GM18907 (cell line): ENCODE measurements around the gene GFY.

Experiments
- ATAC-seq: cut with Tn5 transposase; IDR thresholded peaks from one replicate; pipeline ENCODE4 v1.9.1; 2021; ENCODE audit warnings: mild to moderate bottlenecking, moderate library complexity; ENCODE audit not compliant: unreplicated experiment

The GFY gene, protein sequence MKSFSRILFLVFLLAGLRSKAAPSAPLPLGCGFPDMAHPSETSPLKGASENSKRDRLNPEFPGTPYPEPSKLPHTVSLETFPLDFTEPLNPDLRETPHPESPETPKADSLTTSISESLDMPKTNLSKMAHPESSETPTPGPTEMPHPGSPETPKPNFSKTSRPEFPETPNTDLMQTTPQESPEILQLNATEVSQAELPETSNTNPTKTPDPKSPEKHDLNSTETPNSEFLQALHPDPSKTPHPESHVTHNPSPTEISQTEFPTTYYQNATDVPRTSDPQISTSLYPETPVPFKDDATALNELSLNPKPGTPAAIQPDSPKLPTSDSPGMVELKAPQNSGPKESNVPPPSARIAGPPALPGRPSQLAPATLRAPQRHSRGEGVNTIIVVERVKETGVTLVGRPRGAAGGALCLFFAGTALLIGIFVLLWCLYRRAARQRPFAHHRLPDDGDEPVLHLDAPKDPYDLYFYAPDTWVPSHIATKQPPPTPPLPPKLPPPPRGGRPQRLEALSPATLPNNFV

DNA sequence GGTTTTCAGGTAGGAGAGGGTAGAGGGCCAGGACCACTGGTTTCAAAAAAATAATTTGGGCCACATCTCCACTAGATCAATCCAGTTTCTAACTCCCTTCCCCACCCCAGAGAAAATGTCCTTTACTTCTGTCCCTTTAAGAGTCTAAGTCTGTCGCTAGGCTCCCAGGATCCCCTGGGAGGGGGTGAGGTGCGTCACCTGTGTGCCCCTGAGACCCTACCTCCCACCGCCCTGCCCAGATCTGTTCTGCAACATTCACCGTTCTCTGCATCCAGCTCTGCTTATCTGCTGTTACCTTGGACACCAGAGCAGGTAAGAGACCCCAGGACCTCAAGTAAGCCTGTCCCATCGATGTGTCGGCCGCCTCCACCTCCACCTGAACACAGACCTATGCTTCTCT, at the start of gene GFY:
Gene GFY, plus strand, starts transcription at position 211 of the 400 bp plus-strand sequence. CDS start 1,043 bp downstream, outside the sequence.
- ATAC-seq = no peak

DNA sequence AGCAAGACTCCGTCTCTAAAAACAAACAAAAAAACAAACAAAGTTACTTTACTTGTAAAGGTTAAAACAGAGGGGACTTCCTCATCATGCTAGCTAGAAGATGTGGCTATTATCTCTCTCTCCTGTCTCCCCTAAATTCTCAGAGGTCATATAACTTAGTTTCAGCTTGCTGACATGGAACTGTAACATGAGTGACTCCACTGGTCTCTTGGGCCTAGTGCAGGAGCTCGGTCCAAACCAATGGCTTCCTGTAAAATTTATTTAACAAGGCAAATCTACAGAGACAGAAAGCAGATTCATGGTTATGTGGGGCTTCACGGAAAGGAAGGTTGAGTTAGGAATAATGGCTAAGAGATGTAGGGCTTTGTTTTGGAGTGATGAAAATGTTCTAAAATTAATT, 46.7 kb upstream of the GFY start:
- ATAC-seq = no peak

DNA sequence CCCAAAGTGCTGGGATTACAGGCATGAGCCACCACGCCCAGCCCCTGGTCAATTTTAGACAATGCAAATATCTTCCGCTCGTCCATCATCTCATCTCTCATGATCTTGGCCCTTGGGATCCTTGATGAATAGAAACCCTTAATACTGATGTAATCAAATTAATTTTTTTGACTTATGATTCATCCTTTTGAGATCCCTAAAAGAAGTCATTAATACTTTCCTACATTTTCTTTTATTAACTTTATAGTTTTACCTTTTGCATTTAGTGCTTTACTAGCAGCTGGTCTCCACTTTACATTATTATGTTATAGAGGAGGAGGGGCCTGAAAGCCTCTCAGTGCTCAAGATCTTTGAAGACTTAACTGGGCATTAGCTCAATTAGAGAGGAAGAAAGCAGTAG, 44.8 kb upstream of the GFY start:
- ATAC-seq = no peak

DNA sequence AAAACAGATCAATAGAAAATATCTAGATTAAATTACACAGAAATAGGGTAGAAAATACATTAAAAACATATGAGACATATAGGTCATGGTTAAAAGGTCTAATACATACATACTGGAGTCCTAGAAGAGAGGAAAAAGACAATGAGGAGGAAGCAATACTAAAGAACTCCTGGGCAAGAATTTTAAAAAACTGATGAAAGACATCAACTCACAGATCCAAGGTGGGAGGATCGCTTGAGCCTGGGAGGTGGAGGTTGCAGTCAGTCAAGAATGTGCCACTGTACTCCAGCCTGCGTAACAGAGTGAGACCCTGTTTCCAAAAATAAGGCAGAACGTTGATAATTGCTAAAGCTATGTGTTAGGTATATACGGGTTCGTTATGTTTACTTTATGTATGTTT, 42.5 kb upstream of the GFY start:
- ATAC-seq = no peak

DNA sequence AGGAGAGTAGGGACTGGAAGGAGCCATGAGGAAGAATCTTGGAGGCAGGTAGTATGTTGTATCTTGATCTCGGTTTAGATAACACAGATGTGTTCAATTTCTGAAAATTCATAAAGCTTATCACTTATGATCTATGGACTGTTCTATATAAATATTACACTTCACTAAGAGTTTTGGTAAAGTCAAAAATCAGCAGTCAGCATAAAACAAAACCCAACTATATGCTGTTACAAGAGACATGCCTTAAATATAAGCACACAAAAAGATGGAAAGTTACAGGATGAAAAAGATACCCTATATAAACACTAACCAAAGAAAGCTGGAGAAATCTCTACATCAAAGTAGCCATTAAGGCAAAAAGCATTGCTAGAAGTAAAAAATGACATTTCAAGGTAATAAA, 41.6 kb upstream of the GFY start:
- ATAC-seq = no peak

DNA sequence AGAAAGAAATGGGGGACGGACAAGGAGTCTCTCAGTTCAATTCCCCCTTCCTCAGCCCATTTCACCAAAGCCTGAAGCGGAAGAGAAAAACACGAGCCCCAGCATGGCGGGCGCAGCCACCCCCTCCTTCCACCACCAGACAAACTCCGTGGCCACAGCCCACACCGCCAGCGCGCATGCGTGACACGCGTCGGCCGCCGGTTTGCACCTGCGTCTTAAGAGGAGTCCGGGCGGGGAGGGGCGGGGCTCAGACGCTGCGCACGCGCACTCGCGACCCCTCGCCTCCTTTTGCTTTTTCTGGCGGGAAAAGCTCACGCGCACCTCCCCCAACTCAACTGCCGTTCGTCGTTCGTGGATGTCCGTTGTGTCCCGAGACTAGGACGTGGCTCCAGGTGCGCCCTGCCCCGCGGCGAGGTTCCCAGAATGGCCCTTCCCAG, 37.2 kb upstream of the GFY start, which contains the start of gene KASH5:
Gene KASH5, plus strand, starts transcription at position 314 of the 437 bp plus-strand sequence. CDS start 2,635 bp downstream, outside the sequence.
- no peak for ATAC-seq

DNA sequence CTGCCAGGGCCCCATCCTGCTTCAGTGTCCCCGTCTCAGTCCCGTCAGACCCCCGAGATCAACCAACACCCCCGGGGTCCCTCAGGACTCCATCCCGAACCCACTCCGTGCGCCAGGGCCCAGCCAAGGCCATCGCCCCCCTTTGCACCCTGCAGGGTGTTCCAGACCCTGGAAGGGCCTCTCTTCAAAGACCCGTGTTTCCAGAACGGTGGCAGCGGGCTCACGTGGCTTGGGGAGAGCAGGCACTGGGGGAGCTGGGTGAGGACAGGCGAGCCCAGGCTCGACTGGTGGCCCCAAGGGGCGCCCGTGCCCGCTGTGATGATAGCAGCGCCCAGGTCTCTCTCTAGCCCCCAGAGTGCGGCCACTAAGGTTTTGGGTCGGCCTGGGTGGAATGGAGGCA, 35.8 kb upstream of the GFY start:
- no peak for ATAC-seq

DNA sequence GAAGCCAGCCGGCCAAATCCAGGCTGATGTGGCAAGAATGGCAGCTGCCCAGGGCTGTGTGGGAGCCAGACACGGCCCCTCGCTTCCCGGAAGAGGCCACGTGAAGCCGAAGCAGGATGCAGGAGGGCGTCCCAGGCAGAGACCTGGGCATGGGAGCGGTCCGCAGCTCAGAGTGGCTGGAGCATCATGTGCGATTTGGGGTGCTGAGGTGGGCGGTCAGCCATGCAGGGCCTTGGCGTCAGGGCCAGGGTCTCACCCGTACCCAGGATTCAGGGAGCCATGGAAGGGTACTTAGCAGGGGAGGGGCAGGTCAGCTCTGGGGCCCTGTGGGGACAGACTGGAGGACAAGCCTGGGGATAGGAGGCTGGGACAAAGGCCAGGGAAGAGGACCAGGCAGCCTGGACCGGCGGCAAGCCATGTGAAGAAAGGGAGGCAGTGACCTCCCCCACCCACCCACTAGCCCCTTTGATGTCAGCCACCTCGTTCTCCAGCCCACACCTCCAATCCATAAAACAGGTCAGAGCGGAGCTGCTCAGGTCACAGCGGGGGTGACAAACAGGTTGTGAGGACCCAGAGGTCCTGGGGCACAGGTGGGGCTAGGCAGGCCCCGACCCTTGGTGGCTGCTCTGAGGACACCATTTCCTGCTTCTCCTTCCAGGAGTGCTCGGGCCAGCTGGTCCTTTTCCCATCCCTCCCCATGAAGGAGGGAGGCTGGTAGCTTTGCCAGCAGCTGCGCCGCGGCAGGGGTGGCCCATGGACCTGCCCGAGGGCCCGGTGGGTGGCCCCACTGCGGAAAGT, 34.9 kb upstream of the GFY start:
- ATAC-seq = no peak

DNA sequence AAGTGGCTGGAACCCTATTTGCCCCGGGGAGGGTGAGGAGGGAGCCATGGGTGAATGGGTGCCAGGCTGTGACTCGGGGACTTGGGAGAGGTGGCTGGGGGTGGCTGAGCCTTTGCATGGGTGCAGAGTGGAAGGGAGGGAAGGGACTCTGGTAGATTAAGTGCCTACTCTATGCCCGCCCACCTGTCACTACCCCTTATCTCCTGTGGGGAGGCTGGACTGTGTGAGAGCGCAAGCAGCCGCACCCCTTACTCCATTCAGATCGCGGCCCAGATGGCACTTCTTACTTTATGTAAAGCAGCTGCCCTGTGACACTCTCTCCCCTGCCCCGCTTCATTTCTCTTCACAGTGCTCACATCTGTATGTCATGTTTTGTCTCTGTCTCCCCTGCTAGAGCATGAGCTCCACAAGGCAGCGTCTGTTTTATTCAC, 34.2 kb upstream of the GFY start:
- no peak for ATAC-seq

DNA sequence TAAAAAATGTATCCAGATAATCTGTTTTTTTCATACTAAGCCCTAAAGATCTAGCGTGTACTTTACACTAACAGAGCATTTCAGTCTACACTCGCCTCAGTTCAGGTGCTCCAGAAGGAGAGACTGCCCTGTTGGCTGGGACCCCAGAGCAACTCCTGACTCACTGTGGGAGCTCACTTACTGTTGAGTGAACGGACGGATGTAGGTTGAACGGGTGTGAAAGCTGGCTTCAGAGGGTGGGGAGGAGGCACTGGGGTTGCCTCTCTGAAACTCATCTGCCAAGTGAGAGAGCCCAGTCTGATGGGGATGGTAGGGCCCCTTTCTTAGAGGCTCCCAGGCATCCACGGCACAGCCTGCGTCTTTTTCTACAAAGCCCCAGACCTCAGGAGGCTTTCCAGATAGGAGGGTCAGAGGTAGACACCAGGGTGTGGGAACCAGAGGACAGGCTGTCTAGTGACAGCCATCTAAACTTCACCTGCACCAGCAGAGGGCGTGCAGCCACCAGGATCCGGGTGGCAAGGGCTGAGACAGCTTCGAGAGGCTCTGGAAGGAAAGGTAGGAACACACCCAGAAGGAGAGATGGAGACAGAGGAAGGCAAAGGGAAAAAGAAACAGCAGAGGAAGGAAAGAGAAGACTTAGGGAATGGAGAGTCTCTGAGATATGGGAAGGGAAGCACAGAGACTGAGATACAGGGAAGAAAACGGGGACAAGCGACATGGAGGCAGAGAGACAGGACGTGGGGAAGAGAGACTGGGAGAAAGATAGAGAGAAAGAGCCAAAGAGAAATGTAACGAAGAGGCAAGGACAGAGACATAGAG, 33.4 kb upstream of the GFY start:
- ATAC-seq = no peak

DNA sequence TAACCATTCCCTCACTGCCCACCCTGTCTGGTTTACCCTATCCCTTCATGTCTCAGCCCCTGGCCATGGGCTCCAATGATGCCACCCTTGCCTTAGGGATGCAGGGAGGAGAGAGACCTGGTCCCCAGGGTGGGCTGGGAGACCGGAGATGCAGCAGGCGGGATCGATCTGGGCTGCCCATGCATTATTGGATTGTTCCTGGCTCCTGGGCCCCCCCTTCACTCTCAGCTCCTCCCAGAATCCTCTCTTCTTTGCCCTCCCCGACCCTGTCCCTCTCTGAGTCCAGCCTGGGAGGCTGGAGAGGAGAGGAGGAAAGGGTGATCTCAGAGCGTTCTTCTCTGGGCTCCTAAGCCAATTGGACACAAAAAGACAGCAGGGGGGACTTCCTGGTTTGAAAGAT, 31.3 kb upstream of the GFY start:
- no peak for ATAC-seq

DNA sequence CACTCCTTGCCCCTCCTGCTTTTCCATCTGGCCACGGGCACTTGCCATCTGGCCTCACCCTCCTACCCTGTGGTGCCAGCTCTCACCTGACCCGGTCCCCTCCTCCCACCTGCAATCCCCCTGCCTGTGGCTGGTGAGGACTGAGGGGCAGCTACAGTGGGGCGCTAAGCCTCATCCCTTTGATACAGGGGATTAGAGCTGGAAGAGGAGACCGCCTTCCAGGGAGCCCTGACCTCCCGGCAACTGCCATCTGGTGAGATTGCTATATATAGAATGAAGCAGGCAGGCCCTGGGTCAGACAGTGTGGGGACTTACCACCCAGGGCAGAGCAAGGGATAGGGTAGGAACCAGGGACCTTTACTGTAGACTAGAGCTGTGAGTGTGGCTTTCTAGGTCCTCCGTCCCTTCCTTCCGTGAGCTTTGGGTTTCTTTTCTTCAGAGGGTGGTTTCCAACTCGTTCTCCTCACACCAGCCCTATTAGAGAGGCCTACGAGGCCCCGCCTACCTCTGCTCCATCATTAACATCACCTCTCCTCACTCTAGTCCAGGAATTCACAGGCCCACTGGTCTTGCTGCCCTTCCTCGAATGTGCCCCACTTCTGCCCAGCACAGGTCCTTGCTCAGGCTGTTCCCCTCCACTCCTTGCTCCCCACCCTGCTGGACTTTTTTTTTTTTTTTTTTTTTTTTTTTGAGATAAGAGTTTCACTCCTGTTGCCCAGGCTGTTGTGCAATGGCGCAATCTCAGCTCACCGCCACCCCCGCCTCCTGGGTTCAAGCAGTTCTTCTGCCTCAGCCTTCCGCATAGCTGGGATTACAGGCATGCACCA, 29.4 kb upstream of the GFY start:
- ATAC-seq = no peak

DNA sequence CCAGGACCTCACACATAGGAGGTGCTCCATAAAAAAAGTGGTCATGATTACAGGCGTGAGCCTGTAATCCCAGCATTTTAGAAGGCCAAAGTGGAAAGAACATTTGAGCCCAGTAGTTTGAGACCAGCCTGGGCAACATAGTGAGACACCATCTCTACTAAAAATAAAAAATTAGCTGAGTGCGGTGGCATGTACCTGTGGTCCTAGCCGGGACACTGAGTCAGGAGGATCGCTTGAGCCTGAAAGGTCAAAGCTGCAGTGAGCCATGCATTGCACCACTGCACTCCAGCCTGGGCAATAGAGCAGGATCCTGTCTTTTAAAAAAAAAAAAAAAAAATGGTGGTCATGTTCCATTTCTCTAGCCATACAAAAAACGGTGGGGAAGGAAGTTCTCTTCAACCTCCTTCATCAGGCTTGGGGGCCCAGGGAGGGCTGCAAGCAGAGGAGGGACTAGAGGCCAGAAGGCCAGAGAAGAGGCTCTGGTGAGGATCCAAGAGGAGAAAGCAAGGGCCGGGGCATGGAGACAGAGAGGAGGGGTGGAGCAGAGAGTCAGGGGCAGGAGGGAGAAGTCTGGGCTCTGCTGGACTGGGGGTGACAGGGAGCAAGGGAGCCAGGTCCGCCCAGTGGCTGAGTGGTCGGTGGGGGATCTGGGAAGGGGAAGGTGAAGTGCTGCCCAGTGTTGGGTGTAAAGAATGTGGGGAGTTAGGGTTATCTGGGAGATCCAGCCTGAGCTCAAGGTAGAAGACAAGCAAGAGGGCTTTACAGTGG, 28.3 kb upstream of the GFY start:
- ATAC-seq = no peak

DNA sequence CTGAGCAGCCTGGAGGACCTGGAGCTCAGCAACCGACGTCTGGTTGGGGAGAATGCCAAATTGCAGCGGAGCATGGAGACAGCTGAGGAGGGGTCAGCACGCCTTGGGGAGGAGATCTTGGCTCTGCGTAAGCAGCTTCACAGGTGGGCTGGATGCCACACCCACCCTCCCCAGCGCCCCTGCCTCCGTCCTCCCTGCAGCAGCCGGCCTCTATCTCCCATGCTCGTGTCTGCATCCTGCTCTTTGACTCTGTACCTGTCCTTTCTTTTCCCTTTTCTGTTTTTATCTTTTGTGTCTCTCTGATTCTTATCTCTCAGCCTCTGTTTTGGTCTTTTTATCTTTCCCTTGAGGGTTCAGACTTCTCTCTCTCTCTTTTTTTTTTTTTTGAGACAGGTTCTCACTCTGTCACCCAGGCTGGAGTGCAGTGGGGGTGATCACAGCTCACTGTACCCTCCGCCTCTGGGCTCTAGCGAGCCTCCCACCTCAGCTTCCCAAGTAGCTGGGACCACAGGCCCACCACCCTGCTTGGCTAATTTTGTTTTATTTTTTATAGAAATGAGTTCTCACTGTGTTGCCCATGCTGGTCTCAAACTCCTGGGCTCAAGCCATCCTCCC, 27.1 kb upstream of the GFY start:
- ATAC-seq = no peak

DNA sequence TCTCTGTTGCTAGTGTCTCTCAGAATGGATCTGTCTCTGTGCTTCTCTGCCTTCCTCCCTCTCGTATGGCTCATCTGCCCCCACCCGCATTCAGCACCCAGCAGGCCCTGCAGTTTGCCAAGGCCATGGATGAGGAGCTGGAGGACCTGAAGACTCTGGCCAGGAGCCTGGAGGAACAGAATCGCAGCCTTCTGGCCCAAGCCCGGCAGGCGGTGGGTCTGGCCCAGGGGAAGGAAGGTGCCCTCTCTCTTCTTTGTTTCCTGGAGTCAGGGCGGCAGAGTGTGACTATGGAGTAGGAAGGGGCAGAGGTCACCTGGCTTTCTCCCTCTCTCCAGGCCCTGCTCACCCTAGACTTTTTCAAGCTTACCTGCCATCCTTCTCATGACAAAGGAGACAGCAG, 26.3 kb upstream of the GFY start:
- no peak for ATAC-seq

DNA sequence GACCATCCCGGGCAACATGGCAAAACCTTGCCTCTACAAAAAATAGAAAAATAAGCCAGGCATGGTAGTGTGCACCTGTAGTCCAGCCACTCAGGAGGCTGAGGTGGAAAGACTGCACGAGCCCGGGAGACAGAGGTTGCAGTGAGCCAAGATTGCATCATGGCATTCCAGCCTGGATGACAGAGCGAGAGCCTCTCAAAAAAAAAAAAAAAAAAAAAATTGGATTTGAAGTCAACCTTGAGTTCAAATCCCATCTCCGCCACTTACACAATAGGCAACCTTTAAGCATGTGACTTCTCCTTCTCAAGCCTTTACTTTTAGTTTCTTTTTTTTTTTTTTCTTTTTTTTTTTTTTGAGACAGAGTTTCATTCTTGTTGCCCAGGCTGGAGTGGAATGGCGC, 25.2 kb upstream of the GFY start:
- ATAC-seq = no peak

DNA sequence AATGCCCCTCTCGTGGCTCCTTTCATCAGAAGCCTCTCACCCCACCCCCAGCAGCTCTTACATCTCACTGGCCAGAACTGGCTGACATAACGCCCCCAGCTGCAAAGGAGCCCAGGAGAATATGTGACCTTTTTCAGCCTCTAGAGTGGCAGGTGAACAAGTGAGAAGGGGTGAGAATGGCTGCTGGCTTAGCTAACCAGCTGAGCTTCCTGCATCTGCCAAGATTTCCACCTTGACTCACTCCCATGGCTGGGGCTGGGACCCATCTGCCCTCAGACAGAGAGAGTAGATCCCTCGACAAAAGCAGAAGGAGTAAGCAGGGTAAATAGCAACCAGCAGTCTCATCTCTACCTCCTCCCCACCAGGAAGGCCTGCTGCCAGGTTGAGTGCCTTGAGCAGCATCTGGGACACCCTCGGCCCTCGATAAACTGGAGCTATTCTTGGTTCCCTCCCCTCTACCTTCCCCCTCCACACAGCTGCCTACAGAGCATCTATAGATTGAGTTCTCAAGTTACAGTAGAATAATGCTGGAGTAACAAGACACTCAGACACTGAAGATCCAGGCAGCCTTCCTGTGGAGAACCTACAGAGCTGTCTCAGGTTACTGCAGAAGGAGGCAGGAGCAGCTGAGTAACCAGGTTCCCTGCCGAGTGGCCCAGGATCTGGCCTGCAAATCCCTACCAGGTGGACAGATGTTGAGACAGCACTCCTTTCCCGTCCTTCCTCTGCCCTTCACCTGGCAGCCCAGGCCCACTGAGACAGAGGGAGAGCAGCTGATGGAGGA, 21.6 kb upstream of the GFY start:
- ATAC-seq = no peak

DNA sequence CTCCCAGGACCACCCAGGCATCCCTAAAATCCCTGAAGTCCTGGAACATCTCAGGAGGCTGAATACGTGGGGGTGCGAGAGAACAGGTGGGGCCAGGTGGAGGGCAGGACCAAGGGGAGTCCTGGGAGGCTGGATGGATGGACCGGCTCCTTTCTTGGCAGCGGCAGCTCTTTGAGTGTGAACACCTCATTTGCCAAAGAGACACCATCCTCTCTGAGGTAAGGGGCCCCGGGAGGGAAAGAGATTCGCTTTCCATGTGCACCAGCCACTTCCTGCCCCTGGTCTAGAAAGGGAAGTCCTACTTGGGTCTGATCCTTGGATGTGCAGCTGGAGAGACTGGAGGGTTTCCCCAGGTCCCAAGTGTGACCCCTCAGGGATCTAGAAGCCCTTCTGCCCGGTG, 18.1 kb upstream of the GFY start:
- ATAC-seq = no peak
